SJCRH30 (cell line): ENCODE data around the gene RBL2. TPM values are rescaled to one million over a fixed set of nuclear protein-coding genes. Genes with fewer than 3 reads are reported as not detected.

ENCODE experiments used
- DNase-seq, 2 experiments: peaks; one replicate each; pipeline ENCODE4 v3.0.0-alpha.2; 2015 to 2020
- H3K27ac ChIP-seq: fragments of 250-450 bp; sonication (Bioruptor Pico); 2 replicates; pipeline ENCODE4 v1.5.1; 2020; ENCODE audit warnings: mild to moderate bottlenecking, moderate library complexity
- H3K27me3 ChIP-seq: fragments of 250-450 bp; sonication (Bioruptor Pico); 2 replicates; pipeline ENCODE4 v1.5.1; 2020; ENCODE audit warnings: mild to moderate bottlenecking, moderate library complexity
- H3K36me3 ChIP-seq: fragments of 250-450 bp; sonication (Bioruptor Pico); 2 replicates; pipeline ENCODE4 v1.5.1; 2020; ENCODE audit warnings: mild to moderate bottlenecking, moderate library complexity
- H3K4me1 ChIP-seq: fragments of 250-450 bp; sonication (Bioruptor Pico); 2 replicates; pipeline ENCODE4 v1.5.1; 2020; ENCODE audit warnings: mild to moderate bottlenecking, moderate library complexity
- H3K4me3 ChIP-seq: fragments of 250-450 bp; sonication (Bioruptor Pico); 2 replicates; pipeline ENCODE4 v1.5.1; 2020; ENCODE audit warnings: mild to moderate bottlenecking, moderate library complexity
- H3K9me3 ChIP-seq: fragments of 250-450 bp; sonication (Bioruptor Pico); replicated peaks from 2 replicates; pipeline ENCODE4 v1.5.1; 2020; ENCODE audit warnings: mild to moderate bottlenecking, moderate library complexity
- total RNA-seq: library from RNA; depleted of rRNA; stranded (reverse); fragments of >200 nt; shearing (Covaris generic); gene quantifications from 2 replicates; pipeline ENCODE4 v1.2.3, GENCODE V29; 2014

RBL2 gene
- total RNA-seq, 1 experiment from 2014 or later: 69.0 TPM

- no peaks in the 10 kb centered on the region for H3K36me3 ChIP-seq
- DNase-seq: no peak
- H3K9me3 ChIP-seq: peaks cover 2% of the 10 kb centered on the region
- no peaks in the 10 kb centered on the region for H3K4me1 ChIP-seq
- H3K27ac ChIP-seq: no peak overlapping the region
- no peak overlapping the region for H3K4me3 ChIP-seq
- H3K27me3 ChIP-seq: no peaks in the 10 kb centered on the region
These were observed 3.9 kb upstream of the RBL2 start for GRCh38 chr16:53430363-53430762.

GRCh38 chr16:53433509-53433908, 762 bp upstream of the RBL2 start:
- DNase-seq: peak; percentile 38 to 58
- H3K27ac ChIP-seq: peak overlapping the region; percentile 76; the same call in 1 of the 2 replicates
- no peaks in the 10 kb centered on the region; the same call in 1 of the 2 replicates for H3K9me3 ChIP-seq

GRCh38 chr16:53433930-53434376, 318 bp upstream of the RBL2 start:
- no peaks in the 10 kb centered on the region for H3K4me1 ChIP-seq
- no peaks in the 10 kb centered on the region; the same call in 1 of the 2 replicates for H3K36me3 ChIP-seq
- DNase-seq: peak; percentile 11 to 45
- peak overlapping the region; percentile 97 for H3K4me3 ChIP-seq
- no peaks in the 10 kb centered on the region for H3K27me3 ChIP-seq
- peak overlapping the region; percentile 76 for H3K27ac ChIP-seq
- H3K9me3 ChIP-seq: no peaks in the 10 kb centered on the region; the same call in 1 of the 2 replicates

More at GRCh38 chr16:53433509-53433908, 762 bp upstream of the RBL2 start:
- Histone ChIP-seq H3K4me1 (no peaks in the 10 kb centered on the region), H3K4me3 (peak overlapping the region; percentile 97), H3K36me3 (no peaks in the 10 kb centered on the region), H3K27me3 (no peaks in the 10 kb centered on the region)

- DNase-seq: peak; percentile 83 to 93
- peaks cover 1% of the 10 kb centered on the region; the same call in 1 of the 2 replicates for H3K36me3 ChIP-seq
- no peaks in the 10 kb centered on the region for H3K27me3 ChIP-seq
- peak overlapping the region; percentile 76 for H3K27ac ChIP-seq
- H3K4me1 ChIP-seq: no peaks in the 10 kb centered on the region
- no peaks in the 10 kb centered on the region; the same call in 1 of the 2 replicates for H3K9me3 ChIP-seq
- peak overlapping the region; percentile 97 for H3K4me3 ChIP-seq
These were observed 906 bp downstream of the RBL2 start for GRCh38 chr16:53435066-53435688.

GRCh38 chr16:53440125-53440524, 5.9 kb downstream of the RBL2 start:
- Histone ChIP-seq H3K4me3 (no peak overlapping the region), H3K27me3 (no peaks in the 10 kb centered on the region), H3K27ac (no peak overlapping the region), H3K9me3 (no peaks in the 10 kb centered on the region), H3K4me1 (no peaks in the 10 kb centered on the region), H3K36me3 (peaks cover 8% of the 10 kb centered on the region)
- DNase-seq: no peak

GRCh38 chr16:53445534-53445933, 11.3 kb downstream of the RBL2 start:
- H3K9me3 ChIP-seq: no peaks in the 10 kb centered on the region
- DNase-seq: no peak
- no peak overlapping the region for H3K4me3 ChIP-seq
- peaks cover 12% of the 10 kb centered on the region for H3K36me3 ChIP-seq
- H3K4me1 ChIP-seq: no peaks in the 10 kb centered on the region
- H3K27me3 ChIP-seq: no peaks in the 10 kb centered on the region
- no peak overlapping the region for H3K27ac ChIP-seq

GRCh38 chr16:53446090-53446489, 11.8 kb downstream of the RBL2 start:
- peaks cover 13% of the 10 kb centered on the region for H3K36me3 ChIP-seq
- no peaks in the 10 kb centered on the region for H3K27me3 ChIP-seq
- H3K4me1 ChIP-seq: no peaks in the 10 kb centered on the region
- no peak for DNase-seq
- no peak overlapping the region for H3K27ac ChIP-seq
- H3K9me3 ChIP-seq: no peaks in the 10 kb centered on the region
- no peak overlapping the region for H3K4me3 ChIP-seq

GRCh38 chr16:53449816-53450517, 15.7 kb downstream of the RBL2 start:
- no peaks in the 10 kb centered on the region for H3K9me3 ChIP-seq
- no peak overlapping the region for H3K4me3 ChIP-seq
- DNase-seq: no peak
- H3K27ac ChIP-seq: no peak overlapping the region
- no peaks in the 10 kb centered on the region for H3K4me1 ChIP-seq
- H3K27me3 ChIP-seq: no peaks in the 10 kb centered on the region
- H3K36me3 ChIP-seq: peaks cover 17% of the 10 kb centered on the region

GRCh38 chr16:53453928-53454327, 19.7 kb downstream of the RBL2 start:
- Histone ChIP-seq H3K27ac (no peak overlapping the region), H3K9me3 (no peaks in the 10 kb centered on the region), H3K27me3 (no peaks in the 10 kb centered on the region), H3K4me3 (no peak overlapping the region), H3K4me1 (no peaks in the 10 kb centered on the region), H3K36me3 (peaks cover 24% of the 10 kb centered on the region)
- DNase-seq: no peak

- no peaks in the 10 kb centered on the region for H3K27me3 ChIP-seq
- no peak overlapping the region for H3K27ac ChIP-seq
- no peak for DNase-seq
- no peaks in the 10 kb centered on the region for H3K4me1 ChIP-seq
- H3K36me3 ChIP-seq: peaks cover 32% of the 10 kb centered on the region
- H3K9me3 ChIP-seq: no peaks in the 10 kb centered on the region
- no peak overlapping the region for H3K4me3 ChIP-seq
These were observed 22.4 kb downstream of the RBL2 start for GRCh38 chr16:53456625-53457024.

GRCh38 chr16:53457670-53458069, 23.4 kb downstream of the RBL2 start:
- H3K36me3 ChIP-seq: peaks cover 34% of the 10 kb centered on the region
- H3K4me3 ChIP-seq: no peak overlapping the region
- no peaks in the 10 kb centered on the region for H3K4me1 ChIP-seq
- no peak for DNase-seq
- no peaks in the 10 kb centered on the region for H3K27me3 ChIP-seq
- H3K9me3 ChIP-seq: no peaks in the 10 kb centered on the region
- H3K27ac ChIP-seq: no peak overlapping the region

- H3K4me3 ChIP-seq: no peak overlapping the region
- H3K36me3 ChIP-seq: peaks cover 33% of the 10 kb centered on the region
- no peaks in the 10 kb centered on the region for H3K4me1 ChIP-seq
- no peak overlapping the region for H3K27ac ChIP-seq
- no peaks in the 10 kb centered on the region for H3K27me3 ChIP-seq
- DNase-seq: no peak
- no peaks in the 10 kb centered on the region for H3K9me3 ChIP-seq
These were observed 24.4 kb downstream of the RBL2 start for GRCh38 chr16:53458635-53459034.

- Histone ChIP-seq H3K4me3 (no peak overlapping the region), H3K27me3 (no peaks in the 10 kb centered on the region), H3K4me1 (peaks cover 4% of the 10 kb centered on the region; the same call in 1 of the 2 replicates), H3K36me3 (peaks cover 59% of the 10 kb centered on the region), H3K9me3 (no peaks in the 10 kb centered on the region), H3K27ac (no peak overlapping the region)
- peak; percentile 17 to 46 for DNase-seq
These were observed 31.5 kb downstream of the RBL2 start for GRCh38 chr16:53465606-53466280.

- Histone ChIP-seq H3K27me3 (no peaks in the 10 kb centered on the region), H3K4me3 (no peak overlapping the region), H3K4me1 (no peaks in the 10 kb centered on the region), H3K9me3 (no peaks in the 10 kb centered on the region), H3K27ac (no peak overlapping the region), H3K36me3 (peaks cover 73% of the 10 kb centered on the region)
- no peak for DNase-seq
These were observed 42.6 kb downstream of the RBL2 start for GRCh38 chr16:53476867-53477266.

GRCh38 chr16:53478965-53479364, 44.7 kb downstream of the RBL2 start:
- Histone ChIP-seq H3K27me3 (no peaks in the 10 kb centered on the region), H3K4me1 (no peaks in the 10 kb centered on the region), H3K27ac (no peak overlapping the region), H3K36me3 (peaks cover 61% of the 10 kb centered on the region), H3K9me3 (no peaks in the 10 kb centered on the region), H3K4me3 (no peak overlapping the region)
- no peak for DNase-seq
